ENCODE measurements around the gene WFDC1.
A peak's percentile ranks its signal among the peaks of the same experiment; 100 is the strongest.

WFDC1 gene

GRCh38 chr16:84274515-84274914, 20.2 kb upstream of the WFDC1 start:
- DNase-seq, result no peak

- no peak for DNase-seq
These were observed 19.0 kb upstream of the WFDC1 start for GRCh38 chr16:84275585-84276151.

GRCh38 chr16:84277244-84277823, 17.3 kb upstream of the WFDC1 start:
- DNase-seq, result peak; percentile 90

GRCh38 chr16:84278333-84278732, 16.3 kb upstream of the WFDC1 start:
- no peak for DNase-seq

GRCh38 chr16:84278968-84279367, 15.7 kb upstream of the WFDC1 start:
- DNase-seq, result no peak

GRCh38 chr16:84279881-84280280, 14.8 kb upstream of the WFDC1 start:
- DNase-seq, result no peak

DNA sequence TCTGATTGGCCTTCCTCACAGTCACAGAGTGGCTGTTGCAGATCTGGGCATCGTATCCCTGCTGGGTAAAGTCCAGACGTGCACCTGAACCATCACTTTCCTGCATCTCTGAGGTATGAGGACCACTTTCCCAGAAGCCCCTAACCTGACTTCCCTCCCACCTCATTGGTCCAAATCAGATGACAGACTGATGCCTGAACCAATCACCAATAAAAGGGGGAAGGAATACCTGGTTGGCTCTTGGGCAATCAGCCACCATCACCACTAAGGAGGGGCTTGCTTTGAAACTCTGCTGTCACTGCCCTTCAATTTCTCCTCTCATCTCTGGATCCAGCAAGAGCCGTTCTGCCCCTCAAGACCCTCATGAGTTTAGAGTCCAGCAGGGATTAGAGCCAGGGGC, 13.6 kb upstream of the WFDC1 start:
- no peak for DNase-seq

- DNase-seq, result no peak
These were observed 12.1 kb upstream of the WFDC1 start for GRCh38 chr16:84282533-84282932.

GRCh38 chr16:84283314-84284153, 11.1 kb upstream of the WFDC1 start:
- DNase-seq, result no peak

DNA sequence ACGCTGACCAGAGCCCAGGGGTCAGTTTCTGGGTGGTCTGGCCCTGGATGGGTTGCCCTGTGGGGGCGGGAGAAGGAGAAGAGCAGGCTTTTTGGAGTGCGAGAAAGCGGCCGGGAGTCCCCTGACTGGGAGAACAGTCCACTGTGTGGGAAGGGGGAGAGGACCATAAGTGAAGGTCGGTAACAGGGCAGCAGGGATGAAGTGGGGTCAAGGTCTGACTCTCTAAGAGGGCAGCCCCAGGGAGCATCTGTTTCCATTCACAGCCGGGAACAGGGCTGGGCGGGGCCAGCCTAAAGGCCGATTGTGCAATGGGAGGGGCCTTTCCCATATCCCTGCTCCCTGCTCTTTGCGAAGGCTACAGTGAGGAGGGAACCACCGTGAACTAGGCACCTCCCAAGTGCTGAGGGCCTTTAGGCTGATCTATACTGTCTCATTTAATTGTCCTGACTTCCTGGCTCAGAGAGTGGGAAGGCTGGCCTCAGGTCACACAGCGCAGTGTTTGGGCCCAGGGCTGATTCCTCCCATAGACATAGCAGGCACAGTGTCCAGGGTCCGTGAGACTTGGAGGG, 10.4 kb upstream of the WFDC1 start:
- no peak for DNase-seq

DNA sequence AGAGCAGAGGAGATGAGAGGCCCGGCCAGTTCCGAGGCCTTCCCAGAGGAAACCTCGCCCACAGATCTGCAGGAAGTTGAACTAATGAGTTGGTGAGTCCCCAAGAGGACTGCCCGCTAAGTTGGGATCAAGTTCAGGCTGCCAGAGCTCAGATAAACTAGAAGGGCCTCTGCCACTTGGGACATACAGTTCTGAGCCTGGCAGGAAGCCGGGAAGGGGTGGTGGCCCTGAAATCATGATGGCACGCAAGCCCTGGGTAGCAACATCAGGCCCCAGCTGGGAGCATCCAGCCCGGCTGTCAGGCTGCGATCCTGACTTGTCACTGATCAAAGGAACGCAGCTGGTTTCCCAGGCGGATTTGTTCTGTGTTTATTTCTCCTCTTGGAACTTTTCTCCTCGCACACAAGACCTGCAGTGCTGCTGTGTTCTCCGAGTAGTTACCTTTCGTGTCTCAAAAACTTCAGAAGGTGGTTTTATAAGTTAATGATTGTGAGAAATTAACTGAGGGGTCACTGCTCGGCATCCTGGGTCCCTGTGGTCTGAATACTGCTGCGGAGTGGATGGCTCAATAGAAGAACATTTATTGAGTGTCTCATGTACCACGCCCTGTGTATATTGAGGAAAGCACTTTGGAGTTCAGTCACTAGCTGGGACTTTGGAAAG, 8.0 kb upstream of the WFDC1 start:
- DNase-seq, result no peak

GRCh38 chr16:84288902-84289301, 5.8 kb upstream of the WFDC1 start:
- no peak for DNase-seq

- DNase-seq, result no peak
These were observed 3.5 kb upstream of the WFDC1 start for GRCh38 chr16:84291226-84291625.

DNA sequence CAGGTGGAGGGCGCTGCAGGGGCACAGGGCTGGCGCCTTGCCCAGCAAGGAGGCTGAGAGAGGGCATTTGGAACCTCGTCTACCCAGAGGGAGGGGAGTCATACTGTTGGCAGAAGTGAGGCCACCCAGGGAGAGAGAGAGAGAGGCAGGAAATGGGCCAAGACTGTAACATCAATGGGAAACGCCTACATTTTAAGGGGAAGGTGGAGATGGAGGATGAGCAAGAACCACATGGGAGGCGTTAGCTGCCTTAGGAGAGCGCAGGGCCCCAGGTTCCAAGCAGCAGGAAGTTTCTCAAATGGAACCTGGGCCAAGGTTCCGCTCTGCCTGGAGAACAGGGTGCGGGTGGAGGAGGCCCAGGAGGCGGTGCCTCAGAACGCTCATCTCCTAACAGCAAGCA, 2.7 kb upstream of the WFDC1 start:
- DNase-seq, result no peak

- no peak for DNase-seq
These were observed 1.3 kb upstream of the WFDC1 start for GRCh38 chr16:84293406-84293805.

- no peak for DNase-seq
These were observed 561 bp upstream of the WFDC1 start for GRCh38 chr16:84294117-84294516.

DNA sequence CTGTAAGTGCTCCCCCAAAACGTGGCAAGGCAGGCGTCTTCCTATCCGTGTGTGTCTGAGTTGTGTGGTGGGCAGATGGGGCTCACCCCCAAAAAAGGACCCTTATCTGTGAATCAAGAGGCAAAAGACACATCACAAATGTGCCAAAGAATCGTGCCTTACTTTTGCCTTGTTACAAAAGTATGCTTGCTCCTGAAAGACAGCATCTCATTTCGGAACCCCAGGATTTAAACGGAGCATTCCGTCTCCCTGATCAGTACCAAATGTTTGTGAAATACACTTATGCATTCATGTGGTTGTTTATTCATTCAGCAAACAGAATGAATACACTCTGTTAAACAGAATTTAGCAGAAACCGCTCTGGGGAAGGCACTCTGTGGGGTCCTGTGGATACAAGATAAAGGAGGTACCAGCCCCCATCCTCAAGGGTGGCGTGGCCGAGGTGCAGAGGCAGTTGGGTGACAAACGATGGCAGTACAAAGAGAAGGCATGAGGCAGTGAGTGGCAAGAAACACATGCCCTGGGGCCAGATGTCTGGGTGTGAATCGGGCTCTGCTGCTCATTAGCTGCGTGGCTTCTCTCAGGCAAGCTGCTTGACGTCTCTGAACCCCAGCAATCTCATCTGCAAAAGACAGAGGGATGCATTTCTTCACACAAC, 654 bp downstream of the WFDC1 start:
- DNase-seq, result no peak

- no peak for DNase-seq
These were observed 3.8 kb downstream of the WFDC1 start for GRCh38 chr16:84298376-84298899.

GRCh38 chr16:84299734-84300440, 5.2 kb downstream of the WFDC1 start:
- no peak for DNase-seq

- DNase-seq, result no peak
These were observed 7.7 kb downstream of the WFDC1 start for GRCh38 chr16:84302111-84302954.

DNA sequence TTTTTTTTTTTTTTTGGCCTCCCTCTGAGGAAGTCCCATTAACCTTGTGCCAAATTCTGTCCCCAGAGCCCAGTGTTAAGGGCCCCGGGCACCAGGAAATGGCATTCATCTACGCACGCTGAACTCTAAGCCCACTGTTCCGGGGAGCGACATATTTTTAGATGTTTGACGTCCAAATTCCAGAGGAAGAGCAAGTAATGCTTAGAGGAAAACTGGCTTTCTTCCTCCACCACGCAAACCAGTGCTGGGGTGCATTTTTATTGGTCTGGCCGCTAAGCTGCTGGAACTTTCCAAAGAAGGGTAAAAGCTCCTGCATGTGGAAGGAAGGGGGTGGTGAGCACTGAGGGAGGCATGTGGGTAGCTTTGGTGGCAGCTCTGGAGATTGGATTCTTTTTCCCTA, 8.3 kb downstream of the WFDC1 start:
- no peak for DNase-seq
